Hippocampal formation (tissue), 2 donors: Measurements from ENCODE around the gene TOB2.

ENCODE experiments used
- DNase-seq, 2 donors: peaks; one replicate each; lab custom pipeline; 2025; lab: John Stamatoyannopoulos, UW

TOB2 gene

DNA sequence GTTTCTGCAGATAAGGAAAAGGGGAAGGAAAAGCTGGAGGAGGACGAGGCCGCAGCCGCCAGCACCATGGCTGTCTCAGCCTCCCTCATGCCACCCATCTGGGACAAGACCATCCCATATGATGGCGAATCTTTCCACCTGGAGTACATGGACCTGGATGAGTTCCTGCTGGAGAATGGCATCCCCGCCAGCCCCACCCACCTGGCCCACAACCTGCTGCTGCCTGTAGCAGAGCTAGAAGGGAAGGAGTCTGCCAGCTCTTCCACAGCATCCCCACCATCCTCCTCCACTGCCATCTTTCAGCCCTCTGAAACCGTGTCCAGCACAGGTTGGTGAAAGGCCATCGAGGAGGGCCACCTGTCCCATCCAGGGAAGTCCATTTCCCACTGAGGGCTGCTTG lies 59.3 kb downstream of the TOB2 start:
- DNase-seq = no peak

DNA sequence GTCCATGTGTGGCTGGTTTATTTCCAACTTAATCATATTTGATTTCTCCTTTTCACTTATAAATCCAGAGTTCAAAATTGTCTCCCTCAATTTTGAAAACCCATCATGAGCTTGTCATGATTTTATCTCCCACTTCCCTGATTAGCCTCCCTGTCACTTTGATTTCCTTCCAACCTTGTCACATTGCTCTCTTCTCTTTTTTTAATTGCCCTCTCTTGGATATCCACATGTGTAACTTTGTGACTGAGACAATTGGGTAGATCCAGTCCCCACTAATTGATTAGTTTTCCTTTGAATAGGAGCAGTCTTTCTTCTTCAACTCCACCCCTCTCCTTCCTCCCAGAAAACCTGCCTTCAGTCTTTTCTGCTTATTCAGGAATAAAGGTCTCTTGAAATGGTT lies 62.5 kb downstream of the TOB2 start:
- DNase-seq = no peak
